ENCODE measurements around the gene CORO2B. TPM values are rescaled to one million over a fixed set of nuclear protein-coding genes. Genes with fewer than 3 reads are reported as not detected.

The CORO2B gene
- total RNA-seq, 4 donors from 2014 or later = 3.1 to 9.6 (median 8.6) TPM

DNA sequence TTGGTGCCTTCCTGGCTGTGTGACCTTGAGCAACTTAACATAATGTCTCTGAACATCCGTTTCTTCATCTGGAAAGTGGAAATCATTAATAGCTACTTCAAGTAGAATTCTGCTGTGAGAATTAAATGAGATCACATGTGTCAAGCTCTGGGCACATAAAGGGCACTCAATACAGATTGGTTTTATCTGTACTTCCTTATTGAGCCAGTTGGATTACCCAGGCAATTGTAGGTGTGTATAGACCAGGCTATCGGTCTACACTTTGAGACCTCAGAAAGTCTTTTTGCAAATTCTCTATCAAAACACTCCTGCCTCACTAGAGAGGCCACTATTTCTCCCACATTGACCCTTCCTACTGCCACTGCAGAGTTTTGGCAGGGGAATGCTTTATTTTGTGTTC is 194.2 kb downstream of the CORO2B start:
- H3K4me3 ChIP-seq (replicated peaks in 1 of 3) = no peak overlapping the region
- WGBS, 2 donors = 92 to 95% methylated on average over 2 of the region's 2 CpGs
- no peak for DNase-seq
- TF ChIP-seq, protein P1, sequence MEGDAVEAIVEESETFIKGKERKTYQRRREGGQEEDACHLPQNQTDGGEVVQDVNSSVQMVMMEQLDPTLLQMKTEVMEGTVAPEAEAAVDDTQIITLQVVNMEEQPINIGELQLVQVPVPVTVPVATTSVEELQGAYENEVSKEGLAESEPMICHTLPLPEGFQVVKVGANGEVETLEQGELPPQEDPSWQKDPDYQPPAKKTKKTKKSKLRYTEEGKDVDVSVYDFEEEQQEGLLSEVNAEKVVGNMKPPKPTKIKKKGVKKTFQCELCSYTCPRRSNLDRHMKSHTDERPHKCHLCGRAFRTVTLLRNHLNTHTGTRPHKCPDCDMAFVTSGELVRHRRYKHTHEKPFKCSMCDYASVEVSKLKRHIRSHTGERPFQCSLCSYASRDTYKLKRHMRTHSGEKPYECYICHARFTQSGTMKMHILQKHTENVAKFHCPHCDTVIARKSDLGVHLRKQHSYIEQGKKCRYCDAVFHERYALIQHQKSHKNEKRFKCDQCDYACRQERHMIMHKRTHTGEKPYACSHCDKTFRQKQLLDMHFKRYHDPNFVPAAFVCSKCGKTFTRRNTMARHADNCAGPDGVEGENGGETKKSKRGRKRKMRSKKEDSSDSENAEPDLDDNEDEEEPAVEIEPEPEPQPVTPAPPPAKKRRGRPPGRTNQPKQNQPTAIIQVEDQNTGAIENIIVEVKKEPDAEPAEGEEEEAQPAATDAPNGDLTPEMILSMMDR (IDR thresholded peaks at IDR 0.05) = no peak
- TF ChIP-seq POLR2A (IDR thresholded peaks at IDR 0.05) = no peak
- intact Hi-C loops (cut with DNase I) = loop anchor here (10.0 kb wide), 1 partner anchor 102 kb away; no protein-coding TSS in a partner anchor
- peaks cover 6 to 10% of the 10 kb centered on the region in 2 donors for H3K4me1 ChIP-seq
- H3K27ac ChIP-seq = no peak overlapping the region
- no peaks in the 10 kb centered on the region for H3K27me3 ChIP-seq
- no peaks in the 10 kb centered on the region for H3K36me3 ChIP-seq
- H3K9me3 ChIP-seq = no peaks in the 10 kb centered on the region

DNA sequence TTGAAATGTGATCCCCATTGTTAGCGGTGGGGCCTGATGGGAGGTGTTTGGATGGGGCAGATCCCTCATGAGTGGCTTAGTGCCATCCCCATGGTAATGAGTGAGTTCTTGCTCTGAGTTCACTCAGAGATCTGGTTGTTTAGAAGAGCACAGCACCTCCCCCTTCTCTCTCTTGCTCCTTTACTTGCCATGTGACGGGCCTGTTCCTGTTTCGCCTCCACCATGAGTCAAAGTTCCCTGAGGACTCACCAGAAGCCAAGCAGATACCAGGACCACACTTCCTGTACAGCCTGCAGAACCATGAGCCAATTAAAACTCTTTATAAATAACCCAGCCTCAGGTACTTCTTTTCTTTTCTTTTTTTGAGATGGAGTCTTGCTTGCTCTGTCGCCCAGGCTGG is 195.3 kb downstream of the CORO2B start:
- DNase-seq = no peak
- 90 to 93% methylated on average over 4 of the region's 4 CpGs for WGBS, 2 donors
- H3K4me3 ChIP-seq (replicated peaks in 1 of 3) = no peak overlapping the region
- no peaks in the 10 kb centered on the region for H3K27me3 ChIP-seq
- H3K4me1 ChIP-seq = peaks cover 6 to 10% of the 10 kb centered on the region in 2 donors
- intact Hi-C loops (cut with DNase I) = loop anchor here (10.0 kb wide), 1 partner anchor 101 kb away; no protein-coding TSS in a partner anchor
- no peaks in the 10 kb centered on the region for H3K9me3 ChIP-seq
- no peak for TF ChIP-seq POLR2A (IDR thresholded peaks at IDR 0.05)
- H3K36me3 ChIP-seq = peaks cover 0 to 4% of the 10 kb centered on the region in 2 donors
- no peak overlapping the region for H3K27ac ChIP-seq

DNA sequence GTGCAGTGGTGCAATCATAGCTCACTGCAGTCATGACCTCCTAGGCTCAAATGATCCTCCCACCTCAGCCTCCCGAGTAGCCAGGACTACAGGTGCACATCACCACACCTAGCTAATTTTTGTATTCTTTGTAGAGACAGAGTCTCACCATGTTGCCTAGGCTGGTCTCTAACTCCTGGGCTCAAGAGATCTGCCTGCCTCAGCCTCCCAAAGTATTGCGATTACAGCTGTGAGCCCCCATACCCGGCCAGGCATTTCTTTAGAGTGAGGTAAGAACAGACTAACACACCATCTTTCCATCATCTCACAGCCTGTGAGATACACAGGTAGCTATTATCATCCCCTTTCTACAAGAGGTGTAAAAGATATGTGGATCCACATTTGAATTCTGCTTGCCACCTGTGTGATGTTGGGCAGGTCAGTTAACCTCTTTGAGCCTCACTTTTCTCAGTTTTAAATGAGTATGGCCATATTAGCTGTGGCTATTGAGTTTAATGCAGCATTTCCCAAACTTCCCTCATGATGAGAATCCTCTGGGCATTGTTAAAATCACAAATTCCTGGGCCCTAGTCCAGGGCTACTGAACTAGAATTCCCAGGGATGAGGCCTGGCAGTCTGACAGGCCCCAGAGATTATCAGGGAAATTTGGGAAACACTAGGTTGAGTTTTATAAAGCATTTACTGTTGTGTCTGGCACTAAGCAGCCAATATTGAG is 195.9 kb downstream of the CORO2B start:
- WGBS, 2 donors = 92 to 93% methylated on average over 3 of the region's 3 CpGs
- DNase-seq = no peak
- Histone ChIP-seq H3K9me3 (no peaks in the 10 kb centered on the region), H3K4me1 (peaks cover 6 to 10% of the 10 kb centered on the region in 2 donors), H3K4me3 (replicated peaks in 1 of 3) (no peak overlapping the region), H3K36me3 (peaks cover 4 to 7% of the 10 kb centered on the region in 2 donors), H3K27ac (peak overlapping the region in 1 of 3 donors; percentile 15), H3K27me3 (no peaks in the 10 kb centered on the region)
- intact Hi-C loops (cut with DNase I) = loop anchor here (10.0 kb wide), 1 partner anchor 100 kb away; no protein-coding TSS in a partner anchor
- no peak for TF ChIP-seq POLR2A (IDR thresholded peaks at IDR 0.05)
- TF ChIP-seq, protein P1 (IDR thresholded peaks at IDR 0.05) = no peak

DNA sequence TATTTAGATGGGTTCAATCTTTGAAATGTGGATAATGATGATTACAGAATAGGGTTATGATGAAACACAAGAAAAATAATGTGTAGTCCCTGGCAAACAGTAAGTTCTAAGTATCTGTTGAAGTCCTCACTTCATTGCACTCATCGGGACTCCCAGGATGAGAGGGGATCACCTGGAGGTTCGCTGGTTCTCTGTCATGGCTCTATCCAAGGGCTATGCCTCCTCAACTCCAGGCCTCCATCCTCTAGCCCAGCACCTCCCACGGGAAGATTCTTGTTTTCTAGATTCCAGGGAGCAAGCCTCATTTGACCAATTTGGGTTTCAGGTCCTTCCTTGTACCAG is 196.4 kb downstream of the CORO2B start:
- Histone ChIP-seq H3K9me3 (no peaks in the 10 kb centered on the region), H3K36me3 (peaks cover 10% of the 10 kb centered on the region in 2 donors)
- 81 to 89% methylated on average over 3 of the region's 3 CpGs for WGBS, 2 donors

DNA sequence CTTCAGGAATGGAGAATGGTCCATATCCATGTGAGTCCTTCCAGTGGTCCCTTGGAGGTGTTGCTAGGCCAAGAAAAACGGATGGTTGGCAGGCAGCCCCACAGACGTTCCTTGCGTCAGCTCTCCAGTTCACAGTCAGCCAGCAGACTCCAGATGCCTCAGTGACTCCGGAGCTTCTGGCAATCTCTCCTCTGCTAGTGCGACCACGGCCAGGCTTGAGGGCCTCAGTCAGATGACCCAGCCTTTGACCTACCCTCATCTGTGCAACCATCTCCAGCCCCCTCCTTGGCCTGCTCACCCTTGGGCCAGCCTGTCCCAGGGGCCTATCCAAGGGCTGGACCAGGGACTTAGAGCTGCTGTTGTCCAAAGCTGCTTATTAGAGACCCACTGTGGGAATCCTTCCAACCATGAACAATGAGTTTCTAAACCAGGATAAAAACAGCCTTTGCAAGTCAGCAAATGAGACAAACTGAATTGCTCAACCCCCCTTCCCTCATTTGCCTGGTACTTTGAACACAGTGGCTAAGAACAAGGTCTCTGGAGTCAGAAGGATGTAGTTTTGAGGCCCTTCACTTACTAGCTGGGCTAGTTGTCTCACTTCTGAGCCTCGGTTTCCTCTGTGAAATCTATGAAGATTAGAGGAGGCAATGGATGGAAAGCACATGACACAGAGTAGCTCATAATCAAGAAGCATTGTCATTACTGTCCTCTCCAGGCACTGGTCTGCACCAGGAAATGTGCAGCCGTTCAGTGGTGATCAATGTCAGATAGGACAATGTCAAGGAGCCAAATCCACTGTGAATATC is 197.1 kb downstream of the CORO2B start:
- peaks cover 6 to 10% of the 10 kb centered on the region in 2 donors for H3K4me1 ChIP-seq
- DNase-seq = peak; percentile 47 to 50
- H3K4me3 ChIP-seq (replicated peaks in 1 of 3) = no peak overlapping the region
- no peak for TF ChIP-seq POLR2A (IDR thresholded peaks at IDR 0.05)
- TF ChIP-seq, protein P1 (IDR thresholded peaks at IDR 0.05) = no peak
- peaks cover 12 to 14% of the 10 kb centered on the region in 2 donors for H3K36me3 ChIP-seq
- H3K27ac ChIP-seq = peak overlapping the region in 2 of 3 donors; percentile 5 to 15
- intact Hi-C loops (cut with DNase I) = loop anchor here (10.0 kb wide), 1 partner anchor 99 kb away; no protein-coding TSS in a partner anchor
- H3K27me3 ChIP-seq = no peaks in the 10 kb centered on the region
- no peaks in the 10 kb centered on the region for H3K9me3 ChIP-seq
- 42 to 50% methylated on average over 7 to 8 of the region's 8 CpGs for WGBS, 2 donors

More for the DNA sequence above, 196.4 kb downstream of the CORO2B start:
- H3K4me3 ChIP-seq (replicated peaks in 1 of 3) = no peak overlapping the region
- peaks cover 6 to 10% of the 10 kb centered on the region in 2 donors for H3K4me1 ChIP-seq
- DNase-seq = no peak
- H3K27me3 ChIP-seq = no peaks in the 10 kb centered on the region
- intact Hi-C loops (cut with DNase I) = loop anchor here (10.0 kb wide), 1 partner anchor 100 kb away; no protein-coding TSS in a partner anchor
- TF ChIP-seq, protein P1 (IDR thresholded peaks at IDR 0.05) = no peak
- no peak for TF ChIP-seq POLR2A (IDR thresholded peaks at IDR 0.05)
- H3K27ac ChIP-seq = peak overlapping the region in 2 of 3 donors; percentile 5 to 15

All from thyroid gland (tissue), 4 donors.